Measurements from ENCODE around the gene CPN2.

Gene CPN2

GRCh38 chr3:194310060-194310835, 40.9 kb downstream of the CPN2 start:
- POLR2A ChIA-PET: no interaction called here
- no peak overlapping the region for H3K4me3 ChIP-seq (ENCODE audit: low read depth, low read length)
- TF ChIP-seq CTCF (IDR thresholded peaks at IDR 0.05; ENCODE audit: insufficient read depth, low read length, missing control alignments): no peak
- CTCF ChIA-PET: interaction anchor here (1.4 to 14.0 kb wide), 2 partner anchors 13 to 526 kb away, joined by 3 to 416 read pairs; no protein-coding TSS in a partner anchor
- DNase-seq (ENCODE audit: low read depth, low spot score): no peak

GRCh38 chr3:194308601-194309449, 42.3 kb downstream of the CPN2 start:
- H3K4me3 ChIP-seq (ENCODE audit: low read depth, low read length): no peak overlapping the region
- no peak for DNase-seq (ENCODE audit: low read depth, low spot score)
- POLR2A ChIA-PET: interaction anchor here (0.7 kb wide), 1 partner anchor 1629 kb away, joined by 3 read pairs; no protein-coding TSS in a partner anchor
- CTCF ChIA-PET: interaction anchor here (1.4 to 14.0 kb wide), 2 partner anchors 11 to 525 kb away, joined by 3 to 416 read pairs; no protein-coding TSS in a partner anchor
- TF ChIP-seq CTCF (IDR thresholded peaks at IDR 0.05; ENCODE audit: insufficient read depth, low read length, missing control alignments): no peak

- TF ChIP-seq CTCF (IDR thresholded peaks at IDR 0.05; ENCODE audit: insufficient read depth, low read length, missing control alignments): no peak
- H3K4me3 ChIP-seq (ENCODE audit: low read depth, low read length): no peak overlapping the region
- POLR2A ChIA-PET: no interaction called here
- CTCF ChIA-PET: interaction anchor here (4.1 to 14.0 kb wide), 2 partner anchors 8 to 524 kb away, joined by 27 to 416 read pairs; no protein-coding TSS in a partner anchor
- DNase-seq (ENCODE audit: low read depth, low spot score): no peak
These were observed 43.3 kb downstream of the CPN2 start for GRCh38 chr3:194307849-194308248.

GRCh38 chr3:194306771-194307640, 44.1 kb downstream of the CPN2 start:
- no peak for DNase-seq (ENCODE audit: low read depth, low spot score)
- TF ChIP-seq CTCF (IDR thresholded peaks at IDR 0.05; ENCODE audit: insufficient read depth, low read length, missing control alignments): no peak
- no peak overlapping the region for H3K4me3 ChIP-seq (ENCODE audit: low read depth, low read length)
- POLR2A ChIA-PET: no interaction called here
- CTCF ChIA-PET: interaction anchor here (0.6 to 4.1 kb wide), 2 partner anchors 9 to 519 kb away, joined by 3 to 27 read pairs; no protein-coding TSS in a partner anchor

- no peak overlapping the region for H3K4me3 ChIP-seq (ENCODE audit: low read depth, low read length)
- DNase-seq (ENCODE audit: low read depth, low spot score): no peak
- TF ChIP-seq CTCF (IDR thresholded peaks at IDR 0.05; ENCODE audit: insufficient read depth, low read length, missing control alignments): no peak
- ChIA-PET CTCF (interaction anchor here (1.0 to 4.1 kb wide), 2 partner anchors 10 to 525 kb away, joined by 3 to 27 read pairs; no protein-coding TSS in a partner anchor), POLR2A (no interaction called here)
These were observed 44.9 kb downstream of the CPN2 start for GRCh38 chr3:194306109-194306686.

Measured in AG04449 (cell line).